Body of pancreas (tissue), 4 donors: ENCODE measurements around the gene INO80C. TPM values are rescaled to one million over a fixed set of nuclear protein-coding genes. Genes with fewer than 3 reads are reported as not detected.

Experiments
- ATAC-seq: fragments of 150-250 bp; one replicate; pipeline ENCODE4 v1.9.1; 2016
- DNase-seq, 4 donors: peaks; one replicate each; pipeline ENCODE4 v3.0.0-alpha.2; 2019
- H3K27ac ChIP-seq, 4 donors: fragments of 200-600 bp; sonication (generic); 1 replicate in 3 of 4; 2 replicates in 1 of 4; pipeline versions ENCODE4 v1.5.1 to v1.6.1; 2016 to 2019; ENCODE audit warnings: mild to moderate bottlenecking in 1 of 4, mixed read lengths in 1 of 4, moderate library complexity in 1 of 4
- H3K27me3 ChIP-seq, 2 donors: fragments of 200-600 bp; sonication (generic); one replicate each; pipeline ENCODE4 v1.6.0; 2016; ENCODE audit warnings: mild to moderate bottlenecking in 1 of 2
- H3K36me3 ChIP-seq, 2 donors: fragments of 200-600 bp; sonication (generic); replicated peaks in 1 of 2; 2 replicates each; pipeline ENCODE4 v1.5.1; 2016; ENCODE audit warnings: low read depth in 2 of 2; ENCODE audit not compliant: insufficient read depth in 1 of 2
- H3K4me1 ChIP-seq: fragments of 200-600 bp; sonication (generic); one replicate; pipeline ENCODE4 v1.6.0; 2016
- H3K4me3 ChIP-seq, 2 donors: fragments of 200-600 bp; sonication (generic); 1 replicate in 1 of 2; 2 replicates in 1 of 2; pipeline ENCODE4 v1.5.1; 2016 to 2019
- H3K9me3 ChIP-seq, 3 donors: fragments of 200-600 bp; sonication (generic); 1 replicate in 2 of 3; 2 replicates in 1 of 3; pipeline ENCODE4 v1.5.1; 2016
- POLR2A ChIP-seq, 3 donors: fragments of 450-650 bp; IDR thresholded peaks; one replicate each; pipeline ENCODE4 v1.6.1; 2016; ENCODE audit warnings: antibody characterized with exemption in 3 of 3, mild to moderate bottlenecking in 2 of 3
- WGBS, 2 donors: methylation state at CpG; one replicate each; pipeline ENCODE4 v1.1.5; 2017; 5-methylcytosine and 5-hydroxymethylcytosine counted together
- intact Hi-C: fragments of 100-400 bp; cut with DNase I; formaldehyde crosslinking; loops from one replicate; pipeline ENCODE4 v1.15.1; 2023
- total RNA-seq, 2 donors: library from RNA; depleted of rRNA; stranded (reverse); fragments of >200 nt; gene quantifications; one replicate each; pipeline ENCODE4 v1.1.0, GENCODE V29; 2016
- TF ChIP-seq, protein P1 (sequence below), 7 experiments: fragments of 450-650 bp in 4 of 7; fragments of 200-600 bp in 3 of 7; sonication (generic) in 3 of 7; IDR thresholded peaks; one replicate each; pipeline ENCODE4 v1.5.1; 2016 to 2019; ENCODE audit warnings: antibody characterized with exemption in 7 of 7

INO80C gene
- total RNA-seq, 2 donors from 2014 or later, result 1.6 to 10.4 TPM

DNA sequence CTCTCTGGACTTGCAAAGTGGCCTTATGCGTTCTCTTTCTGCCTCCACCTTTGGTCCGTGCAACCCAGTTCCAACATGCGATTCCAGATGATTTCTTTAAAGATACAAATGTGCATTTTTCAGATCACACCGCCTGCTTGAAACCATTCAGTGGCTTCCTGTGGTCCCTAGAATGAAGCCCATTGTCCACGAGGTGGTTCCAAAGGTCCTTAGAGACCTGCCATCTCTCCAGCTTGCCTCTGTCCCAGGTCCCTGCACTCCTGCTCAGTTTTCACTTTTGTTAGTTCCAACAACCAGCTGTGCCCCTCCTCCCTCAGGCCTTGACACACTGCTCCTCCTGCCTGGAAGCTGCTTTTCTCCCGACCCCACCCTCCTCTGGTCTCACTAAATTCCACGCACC, 3.6 kb upstream of the INO80C start:
- H3K4me1 ChIP-seq, result peaks cover 29% of the 10 kb centered on the region
- 67 to 75% methylated on average over 7 of the region's 7 CpGs for WGBS, 2 donors
- ATAC-seq, result no peak
- no peak for TF ChIP-seq POLR2A (IDR thresholded peaks at IDR 0.05)
- TF ChIP-seq, protein P1, sequence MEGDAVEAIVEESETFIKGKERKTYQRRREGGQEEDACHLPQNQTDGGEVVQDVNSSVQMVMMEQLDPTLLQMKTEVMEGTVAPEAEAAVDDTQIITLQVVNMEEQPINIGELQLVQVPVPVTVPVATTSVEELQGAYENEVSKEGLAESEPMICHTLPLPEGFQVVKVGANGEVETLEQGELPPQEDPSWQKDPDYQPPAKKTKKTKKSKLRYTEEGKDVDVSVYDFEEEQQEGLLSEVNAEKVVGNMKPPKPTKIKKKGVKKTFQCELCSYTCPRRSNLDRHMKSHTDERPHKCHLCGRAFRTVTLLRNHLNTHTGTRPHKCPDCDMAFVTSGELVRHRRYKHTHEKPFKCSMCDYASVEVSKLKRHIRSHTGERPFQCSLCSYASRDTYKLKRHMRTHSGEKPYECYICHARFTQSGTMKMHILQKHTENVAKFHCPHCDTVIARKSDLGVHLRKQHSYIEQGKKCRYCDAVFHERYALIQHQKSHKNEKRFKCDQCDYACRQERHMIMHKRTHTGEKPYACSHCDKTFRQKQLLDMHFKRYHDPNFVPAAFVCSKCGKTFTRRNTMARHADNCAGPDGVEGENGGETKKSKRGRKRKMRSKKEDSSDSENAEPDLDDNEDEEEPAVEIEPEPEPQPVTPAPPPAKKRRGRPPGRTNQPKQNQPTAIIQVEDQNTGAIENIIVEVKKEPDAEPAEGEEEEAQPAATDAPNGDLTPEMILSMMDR (IDR thresholded peaks at IDR 0.05), result no peak
- intact Hi-C loops, result no loop called here
- H3K36me3 ChIP-seq, result no peaks in the 10 kb centered on the region
- H3K27ac ChIP-seq, result no peak overlapping the region
- no peak for DNase-seq
- H3K27me3 ChIP-seq, result no peaks in the 10 kb centered on the region
- H3K4me3 ChIP-seq, result no peak overlapping the region
- H3K9me3 ChIP-seq, result no peaks in the 10 kb centered on the region

DNA sequence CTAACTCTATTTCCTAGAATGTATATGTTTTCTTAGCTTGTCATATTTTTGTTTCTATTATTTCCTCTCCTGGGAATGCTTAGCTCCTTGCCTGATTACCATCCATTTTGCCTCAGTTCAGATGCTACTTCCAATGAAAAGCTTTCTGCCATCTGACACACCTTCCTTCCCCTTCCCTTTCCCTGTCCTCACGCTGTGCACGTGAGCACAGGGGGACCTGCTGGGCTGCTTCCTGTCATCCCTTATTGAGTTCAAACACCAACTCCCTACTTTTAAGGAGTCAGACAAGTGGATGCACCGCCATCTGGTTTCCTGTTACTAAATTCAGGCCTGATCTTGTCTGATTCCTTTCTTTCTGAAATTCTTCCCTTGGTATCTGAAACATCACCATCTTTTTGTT, 2.4 kb upstream of the INO80C start:
- no peak for ATAC-seq
- 64 to 67% methylated on average over 3 of the region's 3 CpGs for WGBS, 2 donors
- no peak for TF ChIP-seq POLR2A (IDR thresholded peaks at IDR 0.05)
- TF ChIP-seq, protein P1 (IDR thresholded peaks at IDR 0.05), result no peak

DNA sequence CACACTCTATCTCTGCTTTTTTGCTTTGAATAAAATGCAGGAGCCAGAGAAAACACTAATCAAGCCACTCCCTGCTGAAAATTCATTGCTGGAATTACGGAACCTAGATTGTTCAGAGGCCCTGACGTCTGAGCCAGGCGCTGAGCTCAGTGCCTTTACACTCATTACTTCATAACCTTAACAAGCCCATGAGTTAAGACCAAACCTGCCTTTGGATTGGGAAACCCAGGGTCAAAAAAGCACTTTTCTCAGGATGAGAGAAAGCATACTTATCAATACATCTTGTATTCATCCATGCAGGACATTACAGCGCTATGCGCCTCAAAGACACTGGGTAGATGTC, 762 bp downstream of the INO80C start:
- TF ChIP-seq, protein P1 (IDR thresholded peaks at IDR 0.05), result no peak
- no peak for TF ChIP-seq POLR2A (IDR thresholded peaks at IDR 0.05)
- WGBS, 2 donors, result 0 to 4% methylated on average over 5 of the region's 5 CpGs
- H3K27me3 ChIP-seq, result no peaks in the 10 kb centered on the region
- ATAC-seq, result peak; percentile 45
- H3K27ac ChIP-seq, result peak overlapping the region; percentile 83 to 98 (median 92)
- peak in 3 of 4 donors; percentile 36 to 50 (median 46) for DNase-seq
- peaks cover 21% of the 10 kb centered on the region for H3K4me1 ChIP-seq
- no peaks in the 10 kb centered on the region for H3K36me3 ChIP-seq
- no peaks in the 10 kb centered on the region for H3K9me3 ChIP-seq
- H3K4me3 ChIP-seq, result peak overlapping the region; percentile 14 to 15
- intact Hi-C loops, result no loop called here

More for the DNA sequence above, 2.4 kb upstream of the INO80C start:
- Histone ChIP-seq H3K4me1 (peaks cover 24% of the 10 kb centered on the region), H3K27me3 (no peaks in the 10 kb centered on the region), H3K36me3 (no peaks in the 10 kb centered on the region), H3K27ac (no peak overlapping the region), H3K4me3 (no peak overlapping the region), H3K9me3 (no peaks in the 10 kb centered on the region)
- intact Hi-C loops, result no loop called here
- DNase-seq, result no peak

DNA sequence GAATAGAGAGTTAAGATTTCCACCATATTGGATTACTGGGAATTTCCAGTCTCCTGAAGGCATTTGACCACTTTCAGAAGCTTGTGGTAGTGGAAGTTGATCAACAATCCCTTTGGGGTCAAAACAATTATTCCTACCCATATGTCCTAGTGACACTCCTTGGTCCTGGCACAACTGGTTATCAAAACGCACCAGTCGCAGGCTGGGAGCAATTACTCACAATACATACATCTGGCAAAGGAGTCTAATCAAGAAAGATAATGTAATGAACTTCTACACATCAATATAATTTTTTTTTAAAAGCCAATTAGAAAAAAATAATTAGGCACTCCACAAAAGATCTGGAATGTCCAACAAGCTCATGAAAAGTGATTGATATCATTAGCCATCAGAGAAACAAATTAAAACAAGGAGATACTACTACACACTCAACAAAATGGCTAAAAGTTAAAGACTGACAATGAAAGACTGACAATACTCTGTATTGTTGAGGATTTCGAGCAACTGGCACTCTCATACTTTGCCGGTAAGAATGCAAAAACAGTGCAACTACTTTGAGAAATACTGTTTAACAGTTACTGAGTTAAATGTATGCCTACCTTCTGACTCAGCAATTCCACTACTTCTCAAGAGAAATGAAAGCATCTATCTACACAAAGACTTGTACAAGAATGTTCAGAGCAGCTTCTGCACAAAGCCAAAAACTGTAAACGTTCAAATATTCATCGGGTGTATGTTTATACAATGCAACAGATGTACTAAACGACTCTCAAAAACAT, 2.0 kb downstream of the INO80C start:
- intact Hi-C loops, result no loop called here
- Histone ChIP-seq H3K27ac (no peak overlapping the region), H3K9me3 (no peaks in the 10 kb centered on the region), H3K27me3 (no peaks in the 10 kb centered on the region), H3K36me3 (no peaks in the 10 kb centered on the region), H3K4me3 (no peak overlapping the region), H3K4me1 (peaks cover 21% of the 10 kb centered on the region)
- WGBS, 2 donors, result 80 to 86% methylated on average over 7 of the region's 7 CpGs
- no peak for TF ChIP-seq POLR2A (IDR thresholded peaks at IDR 0.05)
- TF ChIP-seq, protein P1 (IDR thresholded peaks at IDR 0.05), result no peak
- no peak for DNase-seq
- no peak for ATAC-seq
